GM08714 (cell line): ENCODE measurements around the gene ARFIP1.
"Not testable (repeated sequence)": the region's sequence is repeated elsewhere in the genome, so short reads cannot be mapped to it uniquely, and the experiment has no call there.

Experiments
- H3K4me3 ChIP-seq: fragments of 200-500 bp; sonication (Bioruptor generic); 2 replicates; pipeline ENCODE4 v1.5.1; 2014; ENCODE audit warnings: mild to moderate bottlenecking, low read length, inconsistent platforms
- ZNF274 ChIP-seq: IDR thresholded peaks from 2 replicates; pipeline ENCODE4 v1.6.1; 2012; ENCODE audit warnings: mild to moderate bottlenecking, low read depth, low read length

Gene ARFIP1

GRCh38 chr4:152885185-152885584 is 105.4 kb downstream of the ARFIP1 start:
- no peak for TF ChIP-seq ZNF274
- H3K4me3 ChIP-seq: no peak overlapping the region

DNA sequence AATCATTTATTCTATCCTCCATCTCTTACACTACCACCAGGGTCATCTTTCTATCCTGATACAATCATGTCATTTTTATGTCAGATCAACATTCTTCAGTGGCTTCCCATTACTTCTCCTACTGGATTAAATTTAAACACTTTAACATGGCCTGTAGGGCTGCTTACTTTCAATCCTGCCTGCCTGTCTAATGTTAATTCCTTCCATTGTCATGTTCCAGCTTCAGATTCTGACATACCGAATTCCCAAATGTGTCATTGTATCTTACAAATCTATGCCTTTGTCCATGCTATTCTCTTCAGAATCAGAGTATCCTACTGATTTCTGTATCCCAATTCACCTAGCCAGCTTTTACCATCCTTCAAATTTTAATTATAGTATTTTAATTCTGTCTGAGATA is 106.4 kb downstream of the ARFIP1 start:
- H3K4me3 ChIP-seq: no peak overlapping the region
- no peak for TF ChIP-seq ZNF274

DNA sequence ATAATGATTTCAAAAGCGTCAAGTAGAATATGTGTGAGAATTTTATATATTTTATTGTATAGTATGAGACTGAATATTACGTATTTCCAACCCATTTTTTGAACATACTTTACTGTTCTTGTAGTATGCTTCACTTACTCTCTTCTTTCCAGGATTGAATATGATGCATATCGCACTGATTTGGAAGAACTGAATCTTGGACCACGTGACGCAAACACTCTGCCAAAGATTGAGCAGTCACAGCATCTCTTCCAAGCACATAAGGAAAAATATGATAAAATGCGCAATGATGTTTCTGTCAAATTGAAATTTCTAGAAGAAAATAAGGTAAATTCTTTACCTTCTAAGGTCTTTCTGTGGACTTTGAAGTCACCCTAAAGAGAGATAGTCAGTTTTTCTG is 108.2 kb downstream of the ARFIP1 start:
- TF ChIP-seq ZNF274: no peak
- no peak overlapping the region for H3K4me3 ChIP-seq

GRCh38 chr4:152892974-152893373 is 113.2 kb downstream of the ARFIP1 start:
- H3K4me3 ChIP-seq: no peak overlapping the region
- TF ChIP-seq ZNF274: no peak

DNA sequence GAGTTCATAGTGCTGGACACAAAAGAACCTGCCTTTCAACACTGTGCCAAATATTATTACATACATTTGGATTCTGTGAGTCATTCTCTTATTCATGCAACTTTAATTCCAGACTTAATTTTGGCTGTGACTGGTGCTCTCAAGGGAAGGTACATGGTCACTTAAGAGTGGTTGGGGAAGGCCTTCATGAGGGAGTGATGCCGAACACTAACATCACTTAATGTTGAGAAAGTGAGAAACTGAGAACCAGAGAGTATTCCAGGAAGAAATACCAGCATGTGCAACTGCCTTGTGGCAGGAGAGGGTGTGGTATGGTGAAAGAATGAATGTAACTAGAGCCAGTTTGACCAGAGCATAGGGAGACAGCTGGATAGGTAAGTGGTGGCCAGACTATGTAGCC is 114.9 kb downstream of the ARFIP1 start:
- TF ChIP-seq ZNF274: no peak
- no peak overlapping the region for H3K4me3 ChIP-seq

- TF ChIP-seq ZNF274: no peak
- no peak overlapping the region for H3K4me3 ChIP-seq
Measured at GRCh38 chr4:152896811-152897210, 117.1 kb downstream of the ARFIP1 start.

DNA sequence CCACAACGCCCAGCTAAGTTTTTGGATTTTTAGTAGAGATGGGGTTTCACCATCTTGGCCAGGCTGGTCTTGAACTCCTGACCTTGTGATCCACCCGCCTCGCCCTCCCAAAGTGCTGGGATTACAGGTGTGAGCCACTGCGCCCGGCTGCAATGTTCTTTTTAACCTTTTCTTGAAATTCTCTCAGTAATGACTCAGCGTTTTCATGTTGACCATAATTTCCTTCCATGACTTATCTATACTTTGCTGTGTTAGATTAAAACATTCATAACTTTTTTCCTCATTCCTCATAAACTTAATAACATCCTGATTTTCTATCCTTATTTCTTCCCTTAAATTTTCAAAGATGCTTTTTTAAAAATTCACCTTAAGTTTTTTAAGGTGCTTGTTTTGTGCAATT is 118.4 kb downstream of the ARFIP1 start:
- H3K4me3 ChIP-seq: not testable (repeated sequence)

DNA sequence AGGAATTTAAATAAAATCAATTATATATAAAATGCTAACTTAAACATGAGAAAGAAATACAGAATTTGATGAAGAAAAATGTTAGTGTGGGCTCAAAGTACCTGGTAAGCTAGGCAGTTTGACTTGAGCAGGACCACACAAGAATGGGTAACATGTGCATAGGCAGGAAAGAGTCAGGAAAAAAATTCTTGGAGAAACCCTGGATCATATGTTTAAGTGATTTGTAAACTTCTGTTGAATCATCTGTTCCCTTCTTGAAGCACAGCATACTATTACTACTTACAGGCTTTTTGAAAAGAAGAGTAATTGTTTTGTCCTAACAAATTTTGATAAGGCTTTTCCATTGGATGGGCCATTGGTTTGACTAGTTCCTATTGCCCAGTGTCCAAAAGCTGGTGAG is 118.9 kb downstream of the ARFIP1 start:
- no peak for TF ChIP-seq ZNF274
- H3K4me3 ChIP-seq: no peak overlapping the region

- no peak overlapping the region for H3K4me3 ChIP-seq
- TF ChIP-seq ZNF274: no peak
Measured at GRCh38 chr4:152900395-152900794, 120.6 kb downstream of the ARFIP1 start.

DNA sequence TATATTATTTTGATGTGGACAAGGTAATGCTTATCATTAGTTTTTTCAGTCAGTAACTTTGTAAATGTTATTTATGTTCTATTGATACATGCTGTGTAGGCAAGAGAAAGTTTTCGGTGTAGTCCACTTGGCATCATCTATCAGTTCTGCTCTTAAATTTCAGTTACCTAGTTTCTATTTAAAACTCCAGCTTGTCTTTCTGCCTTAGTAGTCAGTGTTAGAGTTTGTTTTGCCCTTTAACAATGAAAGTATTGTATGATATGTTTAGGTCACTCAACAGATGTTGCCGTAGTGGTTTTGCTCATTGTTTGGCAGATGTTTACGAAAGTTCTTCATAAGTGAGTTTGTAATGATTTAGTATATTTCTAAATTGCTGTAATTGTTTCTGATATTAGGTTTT is 121.5 kb downstream of the ARFIP1 start:
- TF ChIP-seq ZNF274: no peak
- no peak overlapping the region for H3K4me3 ChIP-seq

- no peak for TF ChIP-seq ZNF274
Measured at GRCh38 chr4:152903658-152904057, 123.9 kb downstream of the ARFIP1 start.

DNA sequence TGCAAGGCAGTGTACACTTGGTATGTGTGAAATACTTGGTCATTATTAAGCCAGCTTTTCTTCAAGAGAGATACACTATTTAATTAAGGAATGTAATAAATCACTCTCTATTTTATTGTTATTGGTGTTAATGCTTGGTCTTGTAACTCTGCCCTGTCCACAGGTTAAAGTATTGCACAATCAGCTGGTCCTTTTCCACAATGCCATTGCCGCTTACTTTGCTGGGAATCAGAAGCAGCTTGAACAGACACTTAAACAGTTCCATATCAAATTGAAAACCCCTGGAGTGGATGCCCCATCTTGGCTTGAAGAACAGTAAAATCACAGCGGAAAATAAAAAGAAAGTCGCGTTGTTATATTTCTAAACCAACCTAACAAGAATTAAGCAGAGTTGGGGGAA is 130.1 kb downstream of the ARFIP1 start:
- no peak overlapping the region for H3K4me3 ChIP-seq
- no peak for TF ChIP-seq ZNF274

More at GRCh38 chr4:152903658-152904057, 123.9 kb downstream of the ARFIP1 start:
- no peak overlapping the region for H3K4me3 ChIP-seq

DNA sequence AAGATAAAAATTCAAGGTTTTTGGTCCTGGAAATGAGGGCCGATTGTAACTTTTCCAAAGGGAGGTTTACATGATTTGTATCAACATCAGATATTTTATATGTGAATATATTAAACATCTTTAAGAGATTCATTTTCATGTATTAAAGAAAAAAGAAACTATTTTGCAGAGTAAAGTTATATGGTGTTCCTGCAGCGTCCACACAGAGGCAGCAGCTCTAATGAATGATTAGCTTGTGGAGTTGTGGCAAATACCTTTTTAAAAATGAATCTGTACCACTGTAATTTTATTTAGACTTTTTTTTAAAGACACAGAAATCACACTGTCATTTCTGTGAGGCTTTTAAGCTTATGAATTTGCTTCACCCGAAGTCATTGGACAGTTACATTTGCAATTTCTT is 130.8 kb downstream of the ARFIP1 start:
- no peak overlapping the region for H3K4me3 ChIP-seq
- no peak for TF ChIP-seq ZNF274

DNA sequence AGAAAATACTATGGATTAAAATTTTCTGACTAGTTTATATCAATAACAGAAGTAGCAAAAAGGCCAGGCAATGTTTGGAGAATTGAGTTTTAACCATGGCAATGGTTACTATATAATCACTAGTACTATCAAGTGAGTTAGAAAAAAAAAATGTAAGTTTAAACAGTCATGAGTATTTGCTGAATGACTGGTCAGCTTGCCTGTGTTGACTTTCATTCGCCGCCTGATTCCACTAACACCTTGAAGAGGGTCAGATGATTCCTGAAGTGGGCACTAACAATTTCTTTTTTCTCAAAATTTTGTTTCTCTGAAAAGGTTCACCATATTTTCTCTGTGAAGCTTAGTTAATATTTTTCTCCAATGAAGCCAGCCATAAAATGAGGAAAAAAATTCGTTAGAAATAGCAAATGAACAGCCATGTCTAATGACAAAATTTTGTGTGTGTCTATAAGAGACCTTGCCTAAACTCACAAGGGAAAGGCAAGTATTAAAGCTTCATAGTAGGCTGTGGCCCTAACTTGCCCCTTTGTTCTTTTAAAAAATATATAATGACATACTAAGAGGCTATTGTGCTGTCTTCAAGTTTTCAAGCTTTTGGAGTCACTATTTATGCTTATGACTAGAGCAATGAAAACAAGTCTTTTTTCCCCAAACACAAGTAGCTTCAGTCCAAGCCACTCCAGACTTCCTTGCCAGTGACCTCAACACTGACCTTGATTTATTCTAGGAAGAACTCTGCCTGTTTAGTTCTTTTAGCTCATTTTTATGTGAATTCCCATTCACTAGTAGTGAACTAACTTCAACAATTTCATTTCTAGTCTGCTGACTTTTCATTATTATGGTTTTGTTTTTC is 138.0 kb downstream of the ARFIP1 start:
- TF ChIP-seq ZNF274: no peak
- H3K4me3 ChIP-seq: no peak overlapping the region

GRCh38 chr4:152919826-152920225 is 140.1 kb downstream of the ARFIP1 start:
- no peak for TF ChIP-seq ZNF274
- no peak overlapping the region for H3K4me3 ChIP-seq

- H3K4me3 ChIP-seq: no peak overlapping the region
- no peak for TF ChIP-seq ZNF274
Measured at GRCh38 chr4:152920768-152921167, 141.0 kb downstream of the ARFIP1 start.
